NCI-H2029 (cell line): ENCODE data around the gene OBSCN.

Source experiments
- DNase-seq: peaks from one replicate; lab custom pipeline; 2025; lab: John Stamatoyannopoulos, UW

The OBSCN gene

DNA sequence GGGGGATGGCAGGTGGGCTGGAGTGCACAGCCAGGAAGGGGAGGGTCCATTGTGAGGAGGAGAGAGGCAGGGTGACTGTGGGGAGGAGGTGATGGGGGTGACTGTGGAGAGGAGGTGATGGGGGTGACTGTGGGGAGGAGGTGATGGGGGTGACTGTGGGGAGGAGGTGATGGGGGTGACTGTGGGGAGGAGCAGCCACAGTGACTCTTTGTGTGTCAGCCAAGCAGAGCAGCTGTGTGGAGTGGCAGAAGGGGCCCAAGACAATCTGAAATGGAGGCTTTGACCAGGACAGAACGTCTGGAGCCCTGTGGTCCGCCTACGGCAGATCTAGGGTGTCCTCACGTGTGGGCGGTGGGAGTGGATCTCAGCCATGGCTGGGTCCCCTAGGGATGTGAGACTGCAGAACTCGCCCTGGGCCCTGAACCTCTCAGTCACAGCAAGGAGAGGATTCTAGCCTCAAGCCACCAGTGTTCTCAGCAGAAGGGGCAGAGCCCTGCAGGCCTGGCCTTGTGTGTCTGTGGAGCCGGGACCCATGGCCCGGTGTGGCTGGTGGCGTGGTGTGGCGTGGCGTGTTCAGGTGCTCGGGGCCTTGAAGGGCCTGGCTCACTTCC lies 81.5 kb downstream of the OBSCN start:
- DNase-seq, result no peak

- DNase-seq, result no peak
These were observed 82.4 kb downstream of the OBSCN start for GRCh38 chr1:228289996-228290881.

DNA sequence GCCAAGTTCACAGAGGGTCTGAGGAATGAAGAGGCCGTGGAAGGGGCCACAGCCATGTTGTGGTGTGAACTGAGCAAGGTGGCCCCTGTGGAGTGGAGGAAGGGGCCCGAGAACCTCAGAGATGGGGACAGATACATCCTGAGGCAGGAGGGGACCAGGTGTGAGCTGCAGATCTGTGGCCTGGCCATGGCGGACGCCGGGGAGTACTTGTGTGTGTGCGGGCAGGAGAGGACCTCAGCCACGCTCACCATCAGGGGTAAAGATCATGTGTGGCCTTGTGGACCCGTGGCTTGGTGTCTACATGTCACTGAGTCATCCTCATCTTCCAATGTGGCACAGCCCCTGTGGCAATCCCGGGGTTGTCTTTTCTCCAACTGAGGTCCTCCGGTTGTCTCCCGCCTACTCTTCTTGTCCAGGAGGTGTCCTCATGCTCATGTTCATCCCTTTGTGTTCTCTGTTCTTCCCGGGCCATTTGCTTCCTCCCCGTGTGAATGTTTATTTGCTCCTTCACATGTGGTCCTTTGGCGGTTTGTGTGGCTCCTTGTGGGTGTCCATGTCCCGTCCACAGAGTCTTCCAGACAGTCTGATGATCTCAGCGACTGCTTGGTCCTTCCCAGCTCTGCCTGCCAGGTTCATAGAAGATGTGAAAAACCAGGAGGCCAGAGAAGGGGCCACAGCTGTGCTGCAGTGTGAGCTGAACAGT lies 84.2 kb downstream of the OBSCN start:
- no peak for DNase-seq

DNA sequence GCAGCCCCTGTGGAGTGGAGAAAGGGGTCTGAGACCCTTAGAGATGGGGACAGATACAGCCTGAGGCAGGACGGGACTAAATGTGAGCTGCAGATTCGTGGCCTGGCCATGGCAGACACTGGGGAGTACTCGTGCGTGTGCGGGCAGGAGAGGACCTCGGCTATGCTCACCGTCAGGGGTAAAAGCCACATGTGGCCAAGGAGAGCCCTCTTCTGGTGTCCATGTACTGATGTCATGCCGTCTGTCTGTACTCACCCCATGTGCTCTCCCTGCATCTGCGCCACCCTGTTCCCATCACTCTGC lies 84.7 kb downstream of the OBSCN start:
- DNase-seq, result no peak

DNA sequence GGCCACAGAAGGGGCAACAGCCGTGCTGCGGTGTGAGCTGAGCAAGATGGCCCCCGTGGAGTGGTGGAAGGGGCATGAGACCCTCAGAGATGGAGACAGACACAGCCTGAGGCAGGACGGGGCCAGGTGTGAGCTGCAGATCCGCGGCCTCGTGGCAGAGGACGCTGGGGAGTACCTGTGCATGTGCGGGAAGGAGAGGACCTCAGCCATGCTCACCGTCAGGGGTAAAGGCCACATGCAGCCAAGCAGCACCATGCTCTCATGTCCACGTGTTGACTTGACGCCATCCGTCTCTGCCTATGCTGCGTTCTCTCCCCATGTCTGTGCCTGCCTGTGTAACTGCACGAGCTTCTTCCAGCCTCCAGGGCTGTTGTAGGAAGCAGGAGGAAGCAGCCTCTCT lies 85.5 kb downstream of the OBSCN start:
- no peak for DNase-seq

DNA sequence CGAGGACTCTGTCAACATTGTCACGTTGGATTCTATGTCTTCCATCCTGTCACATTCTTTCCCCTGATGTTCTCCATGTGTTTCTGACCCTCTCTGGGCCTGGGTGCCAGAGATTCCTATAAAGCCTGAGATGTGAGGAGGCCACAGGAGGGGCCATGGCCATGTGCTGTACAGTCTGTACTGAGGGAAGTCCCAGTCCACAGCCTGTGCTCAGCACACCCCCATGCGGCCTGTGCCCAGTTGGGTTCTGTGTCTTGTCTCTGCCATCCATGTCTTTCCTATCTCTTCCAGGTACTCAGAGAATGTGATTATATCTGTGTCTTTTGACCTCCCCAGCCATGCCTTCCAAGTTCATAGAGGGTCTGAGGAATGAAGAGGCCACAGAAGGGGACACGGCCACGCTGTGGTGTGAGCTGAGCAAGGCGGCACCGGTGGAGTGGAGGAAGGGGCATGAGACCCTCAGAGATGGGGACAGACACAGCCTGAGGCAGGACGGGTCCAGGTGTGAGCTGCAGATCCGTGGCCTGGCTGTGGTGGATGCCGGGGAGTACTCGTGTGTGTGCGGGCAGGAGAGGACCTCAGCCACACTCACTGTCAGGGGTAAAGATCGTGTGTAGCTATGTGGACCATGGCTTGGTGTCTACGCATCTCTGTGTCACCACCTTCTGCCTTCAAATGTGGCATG lies 86.1 kb downstream of the OBSCN start:
- DNase-seq, result no peak

DNA sequence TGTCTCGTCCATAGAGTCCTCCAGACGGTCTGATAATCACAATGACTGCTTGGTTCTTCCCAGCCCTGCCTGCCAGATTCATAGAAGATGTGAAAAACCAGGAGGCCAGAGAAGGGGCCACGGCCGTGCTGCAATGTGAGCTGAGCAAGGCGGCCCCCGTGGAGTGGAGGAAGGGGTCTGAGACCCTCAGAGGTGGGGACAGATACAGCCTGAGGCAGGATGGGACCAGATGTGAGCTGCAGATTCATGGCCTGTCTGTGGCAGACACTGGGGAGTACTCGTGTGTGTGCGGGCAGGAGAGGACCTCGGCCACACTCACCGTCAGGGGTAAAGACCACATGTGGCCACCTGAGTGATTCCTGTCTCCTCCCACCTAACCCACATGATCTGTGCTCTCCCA lies 86.9 kb downstream of the OBSCN start:
- DNase-seq, result no peak

- DNase-seq, result no peak
These were observed 87.4 kb downstream of the OBSCN start for GRCh38 chr1:228295201-228295600.

GRCh38 chr1:228295981-228296380 lies 88.1 kb downstream of the OBSCN start:
- DNase-seq, result no peak

GRCh38 chr1:228297242-228297641 lies 89.4 kb downstream of the OBSCN start:
- no peak for DNase-seq

- DNase-seq, result no peak
These were observed 90.0 kb downstream of the OBSCN start for GRCh38 chr1:228297822-228298221.

GRCh38 chr1:228298471-228298870 lies 90.6 kb downstream of the OBSCN start:
- DNase-seq, result no peak

- no peak for DNase-seq
These were observed 91.4 kb downstream of the OBSCN start for GRCh38 chr1:228299211-228299610.

- DNase-seq, result no peak
These were observed 92.1 kb downstream of the OBSCN start for GRCh38 chr1:228299901-228300300.

DNA sequence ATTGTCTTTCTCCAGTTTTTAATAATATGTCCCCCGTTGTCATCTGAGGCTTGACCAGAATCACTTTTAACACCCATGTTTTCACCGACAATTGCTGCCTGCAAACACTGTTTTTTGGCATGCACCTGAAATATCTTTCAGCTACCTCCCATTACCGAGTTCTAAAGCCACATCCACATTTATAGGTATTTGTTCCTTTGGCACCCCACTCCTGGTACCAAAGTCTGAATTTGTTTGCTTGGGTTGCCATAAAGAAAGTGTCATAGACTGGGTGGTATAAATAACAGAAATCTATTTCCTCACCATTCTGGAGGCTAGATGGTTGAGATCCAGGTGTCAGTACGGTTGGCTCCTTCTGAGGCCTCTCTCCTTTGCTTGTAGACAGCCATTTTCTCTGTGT lies 94.2 kb downstream of the OBSCN start:
- DNase-seq, result no peak

DNA sequence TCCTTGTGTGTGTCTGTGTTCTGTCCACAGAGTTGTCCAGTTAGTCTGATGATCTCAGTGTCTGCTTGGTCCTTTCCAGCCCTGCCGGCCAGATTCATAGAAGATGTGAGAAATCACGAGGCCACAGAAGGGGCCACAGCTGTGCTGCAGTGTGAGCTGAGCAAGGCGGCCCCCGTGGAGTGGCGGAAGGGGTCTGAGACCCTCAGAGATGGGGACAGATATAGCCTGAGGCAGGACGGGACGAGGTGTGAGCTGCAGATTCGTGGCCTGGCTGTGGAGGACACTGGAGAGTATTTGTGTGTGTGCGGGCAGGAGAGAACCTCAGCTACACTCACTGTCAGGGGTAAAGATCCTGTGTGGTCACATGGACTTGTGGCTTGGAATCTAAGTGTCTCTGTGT lies 95.8 kb downstream of the OBSCN start:
- DNase-seq, result no peak

- DNase-seq, result no peak
These were observed 96.4 kb downstream of the OBSCN start for GRCh38 chr1:228304225-228304624.

DNA sequence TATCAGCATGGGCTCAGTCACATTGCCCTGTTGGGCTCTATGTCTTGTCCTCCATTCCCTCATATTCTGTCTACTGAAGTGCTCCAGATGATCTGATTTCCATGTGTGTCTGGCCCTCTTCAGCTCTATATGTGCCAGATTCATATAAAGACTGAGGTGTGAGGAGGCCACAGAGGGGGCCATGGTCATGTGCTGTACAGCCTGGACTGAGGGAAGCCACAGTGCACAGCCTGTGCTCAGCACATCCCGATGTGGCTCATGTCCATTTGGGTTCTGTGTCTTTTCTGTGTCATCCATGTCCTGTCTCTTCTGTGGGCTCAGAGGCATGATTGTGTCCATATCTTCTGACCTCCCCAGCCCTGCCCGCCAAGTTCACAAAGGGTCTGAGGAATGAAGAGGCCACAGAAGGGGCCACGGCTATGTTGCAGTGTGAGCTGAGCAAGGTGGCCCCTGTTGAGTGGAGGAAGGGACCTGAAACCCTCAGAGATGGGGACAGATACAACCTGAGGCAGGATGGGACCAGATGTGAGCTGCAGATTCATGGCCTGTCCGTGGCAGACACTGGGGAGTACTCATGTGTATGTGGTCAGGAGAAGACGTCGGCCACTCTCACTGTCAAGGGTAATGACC lies 97.0 kb downstream of the OBSCN start:
- no peak for DNase-seq

- no peak for DNase-seq
These were observed 97.9 kb downstream of the OBSCN start for GRCh38 chr1:228305721-228306152.

- DNase-seq, result no peak
These were observed 98.7 kb downstream of the OBSCN start for GRCh38 chr1:228306275-228307217.
